Muscle layer of colon (tissue), 2 donors: ENCODE results near the gene SEPTIN5.

Experiments
- H3K27ac ChIP-seq: one replicate; pipeline ENCODE4 v1.7.0; 2013; ENCODE audit warnings: low read depth, mild to moderate bottlenecking, low read length, moderate library complexity
- H3K27me3 ChIP-seq, 2 donors: one replicate each; pipeline ENCODE4 v1.7.0; 2013; ENCODE audit warnings: low read length in 2 of 2, mild to moderate bottlenecking in 2 of 2; ENCODE audit not compliant: insufficient read depth in 2 of 2, control insufficient read depth in 1 of 2
- H3K36me3 ChIP-seq: one replicate; pipeline ENCODE4 v1.7.0; 2013; ENCODE audit warnings: mild to moderate bottlenecking, low read length; ENCODE audit not compliant: insufficient read depth
- H3K4me1 ChIP-seq: one replicate; pipeline ENCODE4 v1.7.0; 2013; ENCODE audit warnings: mild to moderate bottlenecking, low read length; ENCODE audit not compliant: insufficient read depth
- H3K4me3 ChIP-seq, 2 donors: one replicate each; pipeline ENCODE4 v1.7.0; 2013; ENCODE audit warnings: low read length in 2 of 2, low read depth in 1 of 2, mild to moderate bottlenecking in 1 of 2, moderate library complexity in 1 of 2
- H3K9ac ChIP-seq: one replicate; pipeline ENCODE4 v1.7.0; 2013; ENCODE audit warnings: low read length
- H3K9me3 ChIP-seq: one replicate; pipeline ENCODE4 v1.7.0; 2013; ENCODE audit warnings: mild to moderate bottlenecking, low read length
- donor health status: abdominal sarcoma.
- donor health status: Adenocarcinoma of cecum.

Gene SEPTIN5

GRCh38 chr22:19714312-19715187, at the start of gene SEPTIN5:
Gene SEPTIN5 (plus strand): TSS chr22:19714503. CDS start chr22:19714589, 86 bp downstream.
- Histone ChIP-seq H3K4me3 (peak within 1 kb of the TSS; percentile 41 to 58), H3K9me3 (no peaks in the 10 kb centered on the region), H3K36me3 (no peaks in the 10 kb centered on the region), H3K4me1 (peaks cover 15% of the 10 kb centered on the region), H3K9ac (no peak within 1 kb of the TSS), H3K27ac (no peak within 1 kb of the TSS), H3K27me3 (peaks cover 0 to 28% of the 10 kb centered on the region in 2 donors)

- H3K36me3 ChIP-seq = no peaks in the 10 kb centered on the region
- H3K4me3 ChIP-seq = no peak overlapping the region
- no peak overlapping the region for H3K27ac ChIP-seq
- H3K9ac ChIP-seq = no peak overlapping the region
- no peaks in the 10 kb centered on the region for H3K4me1 ChIP-seq
- no peaks in the 10 kb centered on the region for H3K27me3 ChIP-seq
- H3K9me3 ChIP-seq = no peaks in the 10 kb centered on the region
These were observed 49.1 kb upstream of the SEPTIN5 start for GRCh38 chr22:19664951-19665783.

GRCh38 chr22:19665784-19666672, 48.3 kb upstream of the SEPTIN5 start:
- H3K9me3 ChIP-seq = no peaks in the 10 kb centered on the region
- H3K4me3 ChIP-seq = no peak overlapping the region
- no peaks in the 10 kb centered on the region for H3K27me3 ChIP-seq
- no peak overlapping the region for H3K27ac ChIP-seq
- no peak overlapping the region for H3K9ac ChIP-seq
- H3K4me1 ChIP-seq = no peaks in the 10 kb centered on the region
- no peaks in the 10 kb centered on the region for H3K36me3 ChIP-seq

GRCh38 chr22:19666673-19667593, 47.4 kb upstream of the SEPTIN5 start:
- no peak overlapping the region for H3K27ac ChIP-seq
- H3K4me3 ChIP-seq = no peak overlapping the region
- no peak overlapping the region for H3K9ac ChIP-seq
- no peaks in the 10 kb centered on the region for H3K36me3 ChIP-seq
- H3K4me1 ChIP-seq = no peaks in the 10 kb centered on the region
- H3K27me3 ChIP-seq = no peaks in the 10 kb centered on the region
- H3K9me3 ChIP-seq = no peaks in the 10 kb centered on the region

GRCh38 chr22:19667872-19668740, 46.2 kb upstream of the SEPTIN5 start:
- Histone ChIP-seq H3K4me1 (no peaks in the 10 kb centered on the region), H3K36me3 (no peaks in the 10 kb centered on the region), H3K9me3 (no peaks in the 10 kb centered on the region), H3K27me3 (no peaks in the 10 kb centered on the region), H3K27ac (no peak overlapping the region), H3K4me3 (no peak overlapping the region), H3K9ac (no peak overlapping the region)

GRCh38 chr22:19668748-19669147, 45.6 kb upstream of the SEPTIN5 start:
- Histone ChIP-seq H3K27ac (no peak overlapping the region), H3K4me3 (no peak overlapping the region), H3K4me1 (no peaks in the 10 kb centered on the region), H3K9me3 (no peaks in the 10 kb centered on the region), H3K27me3 (no peaks in the 10 kb centered on the region), H3K9ac (no peak overlapping the region), H3K36me3 (no peaks in the 10 kb centered on the region)

- no peaks in the 10 kb centered on the region for H3K27me3 ChIP-seq
- H3K36me3 ChIP-seq = no peaks in the 10 kb centered on the region
- H3K27ac ChIP-seq = no peak overlapping the region
- H3K9me3 ChIP-seq = no peaks in the 10 kb centered on the region
- H3K4me1 ChIP-seq = no peaks in the 10 kb centered on the region
- H3K4me3 ChIP-seq = no peak overlapping the region
- H3K9ac ChIP-seq = no peak overlapping the region
These were observed 44.7 kb upstream of the SEPTIN5 start for GRCh38 chr22:19669570-19669969.

GRCh38 chr22:19671316-19671715, 43.0 kb upstream of the SEPTIN5 start:
- H3K27me3 ChIP-seq = no peaks in the 10 kb centered on the region
- H3K27ac ChIP-seq = no peak overlapping the region
- no peaks in the 10 kb centered on the region for H3K36me3 ChIP-seq
- H3K4me1 ChIP-seq = no peaks in the 10 kb centered on the region
- no peak overlapping the region for H3K4me3 ChIP-seq
- H3K9me3 ChIP-seq = no peaks in the 10 kb centered on the region
- H3K9ac ChIP-seq = no peak overlapping the region

GRCh38 chr22:19672054-19672776, 42.1 kb upstream of the SEPTIN5 start:
- H3K9me3 ChIP-seq = no peaks in the 10 kb centered on the region
- no peak overlapping the region for H3K9ac ChIP-seq
- no peaks in the 10 kb centered on the region for H3K4me1 ChIP-seq
- H3K27ac ChIP-seq = no peak overlapping the region
- H3K4me3 ChIP-seq = no peak overlapping the region
- H3K36me3 ChIP-seq = no peaks in the 10 kb centered on the region
- H3K27me3 ChIP-seq = no peaks in the 10 kb centered on the region
